GM19324 (cell line): ENCODE measurements around the gene DBP.
A peak's percentile ranks its signal among the peaks of the same experiment; 100 is the strongest.

ENCODE experiments used
- ATAC-seq: cut with Tn5 transposase; IDR thresholded peaks from one replicate; pipeline ENCODE4 v1.9.1; 2021; ENCODE audit warnings: mild to moderate bottlenecking, moderate library complexity; ENCODE audit not compliant: unreplicated experiment, low FRiP score

DBP gene

DNA sequence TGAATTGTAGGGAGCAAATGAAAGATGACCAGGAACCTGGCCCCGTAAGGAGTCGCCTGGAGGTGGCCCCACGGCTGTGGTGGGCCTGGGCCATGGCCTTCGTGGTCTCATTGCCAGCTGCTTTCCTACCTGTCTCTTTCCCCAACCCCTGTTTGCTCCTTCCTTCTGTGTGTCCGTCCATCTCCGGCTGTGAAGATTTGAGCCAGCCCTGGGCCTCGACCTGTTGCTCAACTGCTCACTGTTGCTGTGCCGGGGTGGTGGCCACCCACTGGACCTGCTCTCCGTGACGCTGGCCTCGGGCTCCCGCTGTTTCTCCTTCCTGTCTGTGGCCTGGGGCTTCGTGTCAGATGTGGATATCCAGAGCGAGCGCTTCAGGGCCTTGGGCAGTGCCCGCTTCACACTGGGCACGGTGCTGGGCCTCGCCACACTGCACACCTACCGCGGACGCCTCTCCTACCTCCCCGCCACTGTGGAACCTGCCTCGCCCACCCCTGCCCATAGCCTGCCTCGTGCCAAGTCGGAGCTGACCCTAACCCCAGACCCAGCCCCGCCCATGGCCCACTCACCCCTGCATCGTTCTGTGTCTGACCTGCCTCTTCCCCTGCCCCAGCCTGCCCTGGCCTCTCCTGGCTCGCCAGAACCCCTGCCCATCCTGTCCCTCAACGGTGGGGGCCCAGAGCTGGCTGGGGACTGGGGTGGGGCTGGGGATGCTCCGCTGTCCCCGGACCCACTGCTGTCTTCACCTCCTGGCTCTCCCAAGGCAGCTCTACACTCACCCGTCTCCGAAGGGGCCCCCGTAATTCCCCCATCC is 8.5 kb downstream of the DBP start:
- ATAC-seq = no peak

DNA sequence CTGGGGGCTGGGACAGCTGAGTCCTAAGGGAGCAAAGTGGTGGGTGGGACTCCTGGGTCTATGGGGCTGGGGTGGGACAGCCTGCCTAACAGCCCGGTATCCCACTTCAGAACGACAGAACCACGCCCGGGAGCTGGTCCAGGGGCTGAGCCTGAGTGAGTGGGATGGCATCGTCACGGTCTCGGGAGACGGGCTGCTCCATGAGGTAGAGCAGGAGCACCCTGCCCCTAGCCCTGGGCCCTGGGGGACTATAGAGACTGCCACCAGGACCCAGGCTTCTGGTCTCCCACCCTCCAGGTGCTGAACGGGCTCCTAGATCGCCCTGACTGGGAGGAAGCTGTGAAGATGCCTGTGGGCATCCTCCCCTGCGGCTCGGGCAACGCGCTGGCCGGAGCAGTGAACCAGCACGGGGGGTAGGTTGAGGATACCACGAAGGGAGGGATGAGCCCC is 9.3 kb downstream of the DBP start:
- no peak for ATAC-seq

DNA sequence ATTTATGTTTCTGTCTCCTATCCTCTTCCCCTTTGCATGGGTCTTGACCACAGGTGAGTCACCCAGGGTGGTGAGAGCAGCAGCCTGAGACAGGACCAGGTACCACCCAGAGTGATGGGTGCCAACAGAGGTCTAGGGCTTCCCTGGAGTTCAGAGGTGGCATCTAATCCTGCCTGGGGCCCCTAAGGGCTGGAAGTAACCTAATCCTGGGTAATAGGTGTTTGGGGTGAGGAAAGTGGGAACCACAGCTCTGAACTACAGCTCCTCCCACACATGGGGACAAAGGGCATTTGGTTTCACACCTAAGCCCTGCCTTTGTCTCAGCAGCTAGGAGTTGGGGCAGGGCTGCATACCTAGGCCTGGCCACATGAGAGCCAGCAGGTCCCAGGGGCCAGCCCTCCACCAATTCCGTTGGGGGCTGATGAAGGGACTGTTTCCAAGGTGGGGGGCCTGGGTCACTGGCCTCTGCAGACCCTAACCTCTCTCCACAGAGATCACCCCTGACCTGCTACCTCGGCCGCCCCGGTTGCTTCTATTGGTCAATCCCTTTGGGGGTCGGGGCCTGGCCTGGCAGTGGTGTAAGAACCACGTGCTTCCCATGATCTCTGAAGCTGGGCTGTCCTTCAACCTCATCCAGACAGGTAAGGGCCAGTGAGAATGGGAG is 9.8 kb downstream of the DBP start:
- ATAC-seq = no peak

DNA sequence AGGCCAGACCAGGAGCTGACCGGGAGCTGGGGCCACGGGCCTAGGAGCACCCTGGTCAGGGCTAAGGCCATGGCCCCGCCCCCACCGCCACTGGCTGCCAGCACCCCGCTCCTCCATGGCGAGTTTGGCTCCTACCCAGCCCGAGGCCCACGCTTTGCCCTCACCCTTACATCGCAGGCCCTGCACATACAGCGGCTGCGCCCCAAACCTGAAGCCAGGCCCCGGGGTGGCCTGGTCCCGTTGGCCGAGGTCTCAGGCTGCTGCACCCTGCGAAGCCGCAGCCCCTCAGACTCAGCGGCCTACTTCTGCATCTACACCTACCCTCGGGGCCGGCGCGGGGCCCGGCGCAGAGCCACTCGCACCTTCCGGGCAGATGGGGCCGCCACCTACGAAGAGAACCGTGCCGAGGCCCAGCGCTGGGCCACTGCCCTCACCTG is 11.3 kb downstream of the DBP start:
- ATAC-seq = no peak

DNA sequence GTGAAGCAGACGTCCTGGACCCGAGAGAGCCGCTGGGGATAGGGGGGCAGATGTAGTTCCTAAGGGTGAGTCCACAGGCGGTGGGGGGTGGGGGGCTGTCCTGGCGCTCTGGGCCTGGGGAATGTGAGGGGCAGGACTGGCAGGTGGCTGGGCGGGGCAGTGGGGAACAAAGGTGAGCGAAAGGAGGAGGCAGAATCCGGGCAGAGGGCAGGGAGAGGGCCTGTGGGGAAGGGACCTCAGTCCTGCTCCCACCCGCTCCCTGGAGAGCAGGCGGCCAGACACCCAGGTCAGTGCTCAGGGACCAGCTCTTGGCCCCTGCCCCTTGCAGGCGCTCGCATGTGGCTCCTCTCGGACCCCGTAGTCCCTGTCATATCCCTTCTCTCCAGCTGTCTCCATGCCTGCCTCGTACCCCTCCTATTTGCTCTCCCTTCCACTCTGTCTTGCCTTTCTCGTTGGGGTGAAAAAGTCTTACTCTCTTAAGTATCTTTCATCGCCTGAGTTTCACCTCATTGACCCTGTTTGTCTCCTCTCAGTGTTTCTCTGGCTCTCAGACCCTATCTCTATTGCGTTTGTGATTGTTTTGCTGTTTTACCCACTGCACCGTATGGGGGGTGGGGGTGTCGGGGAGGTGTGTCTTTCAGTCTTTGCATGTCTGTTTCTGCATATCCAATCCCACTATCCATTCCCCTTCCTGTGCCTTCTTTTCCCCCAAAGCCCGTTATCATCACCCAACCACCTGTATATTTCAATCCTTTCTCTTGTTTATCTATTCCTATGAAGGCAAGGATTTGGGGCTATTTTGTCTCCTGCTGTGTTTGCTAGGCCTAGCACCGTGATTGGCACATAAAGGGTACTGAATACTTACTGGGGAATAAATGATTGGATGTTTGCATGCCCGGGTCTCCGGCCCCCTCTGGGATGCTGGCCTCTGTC is 12.1 kb downstream of the DBP start:
- ATAC-seq = no peak

DNA sequence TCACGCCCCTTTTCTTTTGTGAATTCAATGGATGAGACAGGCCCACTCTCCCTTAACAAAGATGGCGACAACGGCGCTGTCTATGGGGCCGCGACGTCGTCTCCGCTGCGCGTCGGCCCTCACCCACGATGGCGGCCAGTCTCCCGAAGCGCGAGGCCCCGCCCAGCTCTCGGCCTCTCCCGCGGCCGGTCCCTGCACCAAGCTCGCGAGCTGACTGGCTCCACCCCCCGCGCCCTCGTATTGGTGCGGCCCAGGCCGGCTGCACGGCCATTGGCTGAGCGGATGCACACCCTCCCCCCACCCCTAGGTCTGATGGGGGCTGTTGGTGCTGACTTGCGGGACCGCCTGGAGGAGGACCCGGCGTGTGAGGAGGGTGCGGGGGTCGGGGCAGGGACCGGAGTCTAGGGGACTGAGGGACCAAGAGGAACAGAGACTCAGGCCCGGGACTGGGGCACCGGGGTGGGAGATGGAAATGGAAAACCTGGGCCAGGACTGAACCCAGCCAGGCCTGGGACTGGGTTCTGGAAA is 13.0 kb downstream of the DBP start:
- ATAC-seq = peak; percentile 57

DNA sequence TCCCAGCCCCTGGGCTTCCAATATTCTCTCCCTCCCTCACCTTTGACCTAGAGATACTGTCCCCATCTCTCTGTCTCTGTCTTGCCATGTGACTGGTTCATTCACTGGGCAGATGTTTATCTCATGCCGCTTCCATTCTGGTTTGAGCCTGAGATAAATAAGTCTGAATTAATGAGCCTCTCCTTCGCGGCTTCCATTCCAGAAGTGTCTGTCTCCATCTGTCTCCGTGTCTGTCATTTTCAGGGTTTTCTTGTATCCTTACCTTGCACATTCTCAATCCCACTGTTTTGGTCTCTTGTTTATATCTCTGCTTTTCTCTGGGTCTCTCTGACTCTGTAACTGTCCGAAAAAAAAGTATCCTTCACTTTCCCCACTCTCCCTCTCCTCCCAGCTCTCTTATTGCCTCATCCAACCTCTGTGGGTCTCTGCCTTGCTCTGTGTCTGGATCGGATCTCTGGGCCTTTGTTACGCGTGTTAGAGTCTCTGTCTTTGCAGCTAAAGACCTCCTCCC is 13.6 kb downstream of the DBP start:
- ATAC-seq = no peak

DNA sequence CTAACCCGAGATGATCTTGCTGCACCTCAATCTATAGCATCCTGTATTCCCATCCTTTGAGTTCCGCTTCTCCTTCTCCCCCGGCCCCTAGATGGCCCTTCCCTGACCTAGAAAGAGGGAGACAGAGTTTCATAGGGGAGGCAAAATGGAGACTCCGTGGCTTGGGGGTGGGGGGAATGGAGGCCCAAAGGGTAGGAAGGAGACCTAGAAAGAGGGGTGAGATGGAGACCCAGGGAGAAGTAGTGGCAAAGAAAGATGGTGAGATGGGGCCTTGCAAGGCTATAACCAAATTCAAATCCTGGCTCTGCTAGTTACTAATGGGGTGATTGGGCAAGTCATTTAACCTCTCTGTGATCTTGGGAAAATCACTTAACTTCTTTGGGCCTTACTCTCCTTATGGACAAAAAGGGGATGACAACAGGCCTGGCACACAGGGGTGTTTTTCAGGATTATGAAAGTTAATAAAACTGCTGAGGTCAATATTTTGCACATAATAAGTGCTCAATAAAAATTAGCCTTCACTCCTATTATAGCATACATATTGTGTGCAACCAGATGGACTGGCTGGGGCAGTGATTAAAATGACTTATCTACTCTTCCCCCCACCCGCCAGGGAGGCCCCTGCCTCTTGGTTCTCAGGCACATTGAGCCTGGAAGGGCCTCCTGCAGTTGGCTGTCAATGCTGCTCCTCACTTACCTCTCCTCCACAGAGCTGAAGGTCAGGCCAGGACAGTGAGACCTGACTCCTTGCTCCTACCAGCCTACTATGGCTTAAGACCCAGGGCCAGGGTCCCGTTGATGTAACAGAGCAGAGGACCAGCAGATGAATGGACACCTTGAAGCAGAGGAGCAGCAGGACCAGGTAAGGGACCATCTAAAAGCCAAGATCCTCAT is 17.2 kb downstream of the DBP start:
- no peak for ATAC-seq

DNA sequence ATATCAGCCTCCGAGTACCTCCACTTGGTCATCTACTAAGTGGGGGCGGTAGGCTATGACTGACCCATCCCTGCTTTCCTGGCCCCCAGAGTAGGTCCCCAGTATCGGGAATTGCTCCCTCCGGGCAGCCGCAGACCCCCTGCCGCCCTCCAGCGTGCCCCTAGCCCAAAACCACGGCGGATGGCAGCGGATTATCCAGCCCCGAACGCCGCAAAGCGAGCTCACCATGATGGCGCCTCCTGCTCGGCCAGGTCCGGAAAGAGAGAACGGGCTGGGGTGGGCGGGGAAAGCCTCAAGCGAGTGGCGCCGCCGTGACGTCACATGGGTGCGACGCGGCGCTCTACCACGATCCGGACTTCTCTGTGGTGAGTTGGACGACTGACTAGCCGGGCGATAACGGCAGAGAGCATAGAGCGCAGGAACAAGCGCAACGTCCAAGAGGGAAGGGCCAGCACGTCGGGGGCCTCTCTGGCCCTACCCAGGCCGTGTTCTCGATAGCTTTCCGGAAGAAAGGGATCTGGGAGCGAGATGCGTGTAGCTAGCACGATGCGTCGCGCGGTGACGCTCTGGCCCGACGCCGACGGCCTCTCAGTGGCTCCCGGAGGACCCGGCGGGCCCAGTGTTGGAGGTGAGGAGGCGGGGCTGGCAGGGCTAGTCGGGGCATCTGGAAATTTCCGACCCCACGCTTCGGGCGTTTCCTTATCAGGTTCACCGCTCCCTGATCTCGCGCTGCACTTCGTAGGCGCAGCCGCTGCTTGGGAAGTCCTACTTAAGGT is 18.1 kb downstream of the DBP start, which contains the start of the genes RPL18 and SPHK2:
Gene RPL18 (minus strand): TSS at position 263 of the 776 bp plus-strand sequence. CDS start 35 bp downstream, at position 228.
Gene SPHK2 (plus strand): TSS at position 591 of the 776 bp plus-strand sequence. CDS start 1,009 bp downstream, outside the sequence.
- peak; percentile 90 for ATAC-seq

DNA sequence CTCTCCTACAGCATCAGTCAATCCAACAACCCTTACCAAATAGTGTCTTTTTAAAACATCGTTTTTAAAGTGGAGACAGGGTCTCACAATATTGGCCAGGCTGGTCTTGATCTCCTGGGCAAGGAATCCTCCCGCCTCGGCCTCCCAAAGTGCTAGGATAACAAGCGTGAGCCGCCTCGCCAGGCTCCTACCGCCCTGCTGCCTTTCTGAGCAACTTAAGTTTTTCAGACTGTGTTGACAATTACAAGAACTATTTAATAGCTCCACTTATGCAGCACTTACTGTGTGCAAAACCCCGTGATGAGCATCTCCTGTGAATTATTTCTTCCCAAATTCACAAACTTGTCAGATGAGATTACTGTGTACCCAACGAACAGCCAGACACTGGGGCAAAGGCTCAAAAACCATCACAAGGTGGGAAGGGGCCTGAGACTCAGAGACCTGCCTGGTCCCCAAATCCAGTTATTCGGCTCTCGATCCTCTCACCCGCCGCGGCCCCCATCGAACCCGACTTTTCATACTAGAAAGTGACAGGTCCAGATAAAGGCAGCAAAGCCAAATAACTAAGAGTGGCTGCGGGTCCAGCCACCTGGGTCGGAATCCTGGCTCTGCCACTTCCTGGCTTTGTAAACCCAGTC is 18.8 kb downstream of the DBP start:
- no peak for ATAC-seq

DNA sequence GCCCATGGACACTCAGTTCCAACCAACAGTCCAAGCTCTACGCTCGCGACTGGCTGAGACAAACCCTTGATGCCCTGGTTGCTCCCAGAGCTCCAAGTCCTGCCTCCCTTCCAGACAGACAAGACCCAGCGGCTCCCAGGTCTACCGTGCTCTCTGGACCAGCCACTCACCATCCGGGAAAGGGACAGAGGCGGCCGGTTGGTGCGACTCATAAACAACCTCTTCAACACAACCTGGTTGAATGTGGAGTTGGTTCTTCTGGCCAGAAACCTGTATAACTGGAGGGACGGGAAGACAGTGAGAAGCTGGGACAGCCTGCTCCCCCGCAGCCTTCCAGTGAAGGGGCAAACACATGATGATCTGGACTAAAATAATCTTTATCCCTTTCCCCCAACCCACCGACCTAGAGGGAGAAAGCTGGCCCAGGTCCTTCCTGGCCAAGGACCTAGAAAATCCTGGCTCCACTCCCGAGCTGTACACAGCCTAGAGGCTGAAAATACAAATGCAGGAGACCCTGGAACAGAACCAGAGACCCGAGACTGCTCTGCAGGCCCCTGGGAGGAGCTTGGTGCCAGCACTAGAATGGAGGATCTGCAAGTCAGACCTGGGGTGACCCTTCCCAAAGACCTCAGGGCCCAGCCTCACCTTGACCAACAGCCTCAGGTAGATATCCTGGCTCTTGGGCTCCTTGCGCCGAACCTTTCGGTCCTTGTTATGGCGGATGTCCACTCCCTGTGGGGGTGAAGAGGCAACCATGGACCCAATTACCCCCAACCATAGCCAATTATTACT is 19.8 kb downstream of the DBP start:
- no peak for ATAC-seq

DNA sequence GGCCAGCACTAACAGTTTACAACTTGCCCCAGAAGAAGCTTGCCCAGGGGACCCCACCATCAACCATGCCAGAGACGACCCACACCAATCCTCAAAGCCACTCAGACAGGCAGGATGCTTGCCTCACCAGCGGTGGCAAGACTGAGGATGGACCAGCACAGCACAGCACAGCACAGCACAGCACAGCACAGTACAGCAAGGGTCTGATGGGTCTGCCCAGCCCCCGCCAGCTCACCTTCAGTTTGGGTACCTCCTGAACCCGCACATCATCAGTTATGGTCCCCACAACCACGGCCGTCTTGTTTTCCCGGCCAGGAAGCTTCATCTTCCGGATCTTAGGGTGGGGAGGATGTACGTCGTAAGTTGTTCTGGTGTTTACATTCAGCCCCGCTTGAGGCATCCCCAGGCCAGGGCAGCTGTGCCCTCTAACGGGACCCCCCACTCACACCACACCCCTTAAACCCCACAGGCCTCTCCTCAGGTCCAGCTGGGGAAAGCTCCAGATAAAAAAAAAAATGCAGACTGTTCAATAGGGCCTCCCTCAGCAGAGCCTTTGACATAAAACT is 20.6 kb downstream of the DBP start:
- ATAC-seq = no peak

DNA sequence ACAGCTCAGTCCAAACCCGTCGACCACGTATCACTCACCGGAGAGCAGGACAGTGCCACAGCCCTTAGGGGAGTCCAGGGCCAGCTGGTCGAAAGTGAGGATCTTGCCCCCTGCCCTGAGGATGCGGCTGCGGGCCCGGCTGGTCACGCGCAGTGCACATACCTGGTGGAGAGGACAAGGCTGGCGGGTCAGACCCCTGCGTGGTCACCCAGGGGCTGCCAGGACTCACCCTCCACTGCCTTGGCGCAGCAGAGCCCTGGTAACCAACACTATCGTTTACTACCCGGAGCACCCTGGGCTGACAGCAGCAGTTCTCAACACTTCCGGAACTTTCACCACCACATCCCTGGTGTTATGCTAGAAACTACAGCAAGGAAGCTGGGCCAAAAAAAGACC is 21.1 kb downstream of the DBP start:
- no peak for ATAC-seq

DNA sequence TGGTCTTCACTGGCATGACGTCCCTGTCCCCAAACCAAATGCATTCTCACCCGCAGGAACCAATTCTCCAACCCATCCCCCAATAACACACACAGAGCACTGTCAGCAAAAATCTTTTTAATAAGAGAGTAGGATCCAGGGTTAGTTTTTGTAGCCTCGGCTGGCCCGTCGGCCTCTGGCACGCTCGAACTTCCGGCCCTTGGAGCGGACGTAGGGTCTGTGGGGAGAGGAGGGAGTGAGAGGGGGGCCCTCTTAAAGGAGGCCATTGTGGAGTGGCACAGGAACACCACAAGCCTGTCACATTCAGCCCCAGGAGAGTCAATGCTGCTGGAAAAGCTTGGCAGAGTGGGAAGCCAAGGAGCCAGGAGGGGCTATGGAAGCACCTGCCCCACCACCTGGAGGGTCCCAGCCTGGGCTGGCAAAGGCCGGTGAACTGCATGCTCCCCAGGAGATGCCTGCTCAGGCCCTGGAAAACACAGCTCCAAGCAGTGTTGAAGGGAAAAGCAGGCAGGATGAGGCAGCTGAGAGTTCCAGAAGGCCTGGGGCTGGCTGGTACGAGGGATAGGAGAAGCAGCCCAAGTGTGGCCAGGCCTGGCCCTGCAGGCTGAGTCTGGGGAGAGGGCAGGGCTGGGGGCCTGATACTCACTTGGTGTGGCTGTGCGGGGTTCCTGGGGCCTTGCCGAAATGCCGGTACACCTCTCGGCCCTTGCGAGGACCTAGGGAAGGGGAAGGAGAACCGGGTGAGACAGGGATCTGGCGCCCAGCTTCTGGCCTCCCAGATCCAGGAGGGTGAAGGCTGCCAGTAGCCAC is 21.7 kb downstream of the DBP start:
- ATAC-seq = no peak

DNA sequence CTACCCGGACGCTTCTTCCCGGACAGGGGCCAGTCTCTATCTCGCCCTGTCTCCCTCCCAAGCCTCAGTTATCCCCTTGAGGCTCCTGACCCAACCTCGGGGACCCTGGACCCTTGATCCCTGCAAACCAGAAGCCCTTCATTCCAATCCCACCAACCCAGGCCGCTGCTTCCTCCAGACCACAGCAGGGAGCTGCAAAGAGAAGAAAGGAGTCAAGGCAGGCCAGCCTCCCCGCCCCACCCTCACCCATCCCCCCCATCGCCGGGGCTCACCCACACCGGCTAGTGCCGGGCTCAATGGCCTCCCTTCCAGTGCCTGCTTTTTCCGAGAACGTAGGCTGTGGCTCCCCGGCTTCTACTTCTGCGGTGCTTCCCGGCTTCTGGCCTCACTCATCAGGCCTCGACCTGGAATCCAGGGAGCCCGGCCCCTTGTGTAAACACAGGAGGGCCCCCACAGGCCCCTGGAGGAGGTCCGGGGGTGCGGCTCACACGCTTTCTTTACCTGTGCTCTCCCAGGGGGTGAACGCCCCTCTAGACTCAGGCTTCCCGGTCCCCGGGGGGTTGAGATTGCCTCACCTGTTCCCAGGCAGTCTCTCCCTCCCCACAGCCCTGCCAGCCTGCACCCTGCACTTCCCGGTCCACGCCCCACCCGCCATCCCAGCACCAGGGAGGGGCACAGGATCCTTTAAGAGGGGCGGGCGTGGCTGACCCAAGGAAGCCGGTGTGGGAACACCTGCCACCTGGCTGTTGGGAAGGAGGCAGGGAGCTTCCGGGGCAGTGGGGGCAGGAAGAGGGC is 22.5 kb downstream of the DBP start, which contains the start of gene FAM83E:
Gene FAM83E (minus strand): TSS at position 641 of the 795 bp plus-strand sequence. CDS start 1,704 bp downstream, outside the sequence.
- no peak for ATAC-seq
